Measurements from ENCODE around the gene EDAR.

DNA sequence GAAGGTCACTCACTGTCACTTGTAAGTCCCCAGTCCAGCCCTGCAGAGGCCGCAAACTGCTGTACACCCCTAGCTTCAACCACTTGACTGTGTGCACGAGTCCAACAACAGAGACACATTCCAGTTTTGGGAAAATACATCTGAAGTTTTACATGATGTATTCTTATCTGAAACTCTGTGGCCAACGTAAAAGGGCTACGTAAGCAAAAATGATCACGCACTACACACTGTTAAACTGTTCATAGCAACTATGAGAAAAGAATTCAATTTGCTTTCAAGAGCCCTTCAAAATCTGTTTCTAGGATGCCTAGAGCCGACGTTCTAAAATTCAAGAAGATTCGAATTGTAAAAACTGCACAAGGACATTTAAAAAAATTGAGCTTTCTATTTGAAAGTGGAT, 26.0 kb downstream of the EDAR start:
- TF ChIP-seq CTCF (IDR thresholded peaks at IDR 0.05; ENCODE audit: insufficient read depth, low read depth, low read length) (no peak), EZH2 (IDR thresholded peaks at IDR 0.05; ENCODE audit: insufficient read depth, low read length) (no peak)

Data from astrocyte (in vitro differentiated cells and primary cell).